PFSK-1 (cell line): ENCODE measurements around the gene PTPRT.

Source experiments
- POLR2AphosphoS5 ChIP-seq: IDR thresholded peaks from 2 replicates; pipeline ENCODE4 v1.6.1; 2012; ENCODE audit warnings: low read depth, mild to moderate bottlenecking, control low read depth, low read length, moderate library complexity
- TF ChIP-seq, protein P1 (sequence below), 2 experiments: IDR thresholded peaks; 2 replicates each; pipeline versions ENCODE4 v1.6.1 to v1.8.0; 2011 to 2012; ENCODE audit warnings: low read depth in 2 of 2, low read length in 2 of 2, control low read depth in 1 of 2, inconsistent platforms in 1 of 2, mild to moderate bottlenecking in 1 of 2, moderate library complexity in 1 of 2; ENCODE audit not compliant: insufficient read depth in 1 of 2

- no peak for TF ChIP-seq POLR2AphosphoS5
- TF ChIP-seq, protein P1, sequence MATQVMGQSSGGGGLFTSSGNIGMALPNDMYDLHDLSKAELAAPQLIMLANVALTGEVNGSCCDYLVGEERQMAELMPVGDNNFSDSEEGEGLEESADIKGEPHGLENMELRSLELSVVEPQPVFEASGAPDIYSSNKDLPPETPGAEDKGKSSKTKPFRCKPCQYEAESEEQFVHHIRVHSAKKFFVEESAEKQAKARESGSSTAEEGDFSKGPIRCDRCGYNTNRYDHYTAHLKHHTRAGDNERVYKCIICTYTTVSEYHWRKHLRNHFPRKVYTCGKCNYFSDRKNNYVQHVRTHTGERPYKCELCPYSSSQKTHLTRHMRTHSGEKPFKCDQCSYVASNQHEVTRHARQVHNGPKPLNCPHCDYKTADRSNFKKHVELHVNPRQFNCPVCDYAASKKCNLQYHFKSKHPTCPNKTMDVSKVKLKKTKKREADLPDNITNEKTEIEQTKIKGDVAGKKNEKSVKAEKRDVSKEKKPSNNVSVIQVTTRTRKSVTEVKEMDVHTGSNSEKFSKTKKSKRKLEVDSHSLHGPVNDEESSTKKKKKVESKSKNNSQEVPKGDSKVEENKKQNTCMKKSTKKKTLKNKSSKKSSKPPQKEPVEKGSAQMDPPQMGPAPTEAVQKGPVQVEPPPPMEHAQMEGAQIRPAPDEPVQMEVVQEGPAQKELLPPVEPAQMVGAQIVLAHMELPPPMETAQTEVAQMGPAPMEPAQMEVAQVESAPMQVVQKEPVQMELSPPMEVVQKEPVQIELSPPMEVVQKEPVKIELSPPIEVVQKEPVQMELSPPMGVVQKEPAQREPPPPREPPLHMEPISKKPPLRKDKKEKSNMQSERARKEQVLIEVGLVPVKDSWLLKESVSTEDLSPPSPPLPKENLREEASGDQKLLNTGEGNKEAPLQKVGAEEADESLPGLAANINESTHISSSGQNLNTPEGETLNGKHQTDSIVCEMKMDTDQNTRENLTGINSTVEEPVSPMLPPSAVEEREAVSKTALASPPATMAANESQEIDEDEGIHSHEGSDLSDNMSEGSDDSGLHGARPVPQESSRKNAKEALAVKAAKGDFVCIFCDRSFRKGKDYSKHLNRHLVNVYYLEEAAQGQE (IDR thresholded peaks at IDR 0.05; ENCODE audit: insufficient read depth in 1 of 2, low read depth in 2 of 2, low read length in 2 of 2) = no peak
Measured at GRCh38 chr20:42987376-42988114, 202.2 kb downstream of the PTPRT start.
